Measurements from ENCODE around the gene SUPT20HL1.
"Not testable (repeated sequence)": the region's sequence is repeated elsewhere in the genome, so short reads cannot be mapped to it uniquely, and the experiment has no call there.

The SUPT20HL1 gene

GRCh38 chrX:24339911-24340310 lies 20.5 kb upstream of the SUPT20HL1 start:
- no peaks in the 10 kb centered on the region for H3K4me1 ChIP-seq (ENCODE audit: insufficient read depth, low read length)
- no peak overlapping the region for H2AFZ ChIP-seq (ENCODE audit: low read depth, low read length)
- H3K4me3 ChIP-seq (ENCODE audit: low read length), result no peak overlapping the region
- no peaks in the 10 kb centered on the region for H3K36me3 ChIP-seq (ENCODE audit: insufficient read depth, low read length)
- no peaks in the 10 kb centered on the region for H3K9me3 ChIP-seq (ENCODE audit: low read length)
- peaks cover 3% of the 10 kb centered on the region for H3K27me3 ChIP-seq (ENCODE audit: insufficient read depth, low read length)

GRCh38 chrX:24340501-24340900 lies 19.9 kb upstream of the SUPT20HL1 start:
- H3K27me3 ChIP-seq (ENCODE audit: insufficient read depth, low read length), result peaks cover 6% of the 10 kb centered on the region
- no peaks in the 10 kb centered on the region for H3K4me1 ChIP-seq (ENCODE audit: insufficient read depth, low read length)
- H2AFZ ChIP-seq (ENCODE audit: low read depth, low read length), result no peak overlapping the region
- H3K4me3 ChIP-seq (ENCODE audit: low read length), result no peak overlapping the region
- H3K9me3 ChIP-seq (ENCODE audit: low read length), result no peaks in the 10 kb centered on the region
- no peaks in the 10 kb centered on the region for H3K36me3 ChIP-seq (ENCODE audit: insufficient read depth, low read length)

- Histone ChIP-seq H3K27me3 (ENCODE audit: insufficient read depth, low read length) (peaks cover 9% of the 10 kb centered on the region), H3K4me3 (ENCODE audit: low read length) (no peak overlapping the region), H3K4me1 (ENCODE audit: insufficient read depth, low read length) (no peaks in the 10 kb centered on the region), H3K36me3 (ENCODE audit: insufficient read depth, low read length) (no peaks in the 10 kb centered on the region), H3K9me3 (ENCODE audit: low read length) (no peaks in the 10 kb centered on the region), H2AFZ (ENCODE audit: low read depth, low read length) (no peak overlapping the region)
These were observed 18.6 kb upstream of the SUPT20HL1 start for GRCh38 chrX:24341795-24342194.

GRCh38 chrX:24343719-24344118 lies 16.7 kb upstream of the SUPT20HL1 start:
- Histone ChIP-seq H3K36me3 (ENCODE audit: insufficient read depth, low read length) (no peaks in the 10 kb centered on the region), H3K4me1 (ENCODE audit: insufficient read depth, low read length) (no peaks in the 10 kb centered on the region), H3K9me3 (ENCODE audit: low read length) (no peaks in the 10 kb centered on the region), H3K4me3 (ENCODE audit: low read length) (no peak overlapping the region), H3K27me3 (ENCODE audit: insufficient read depth, low read length) (peaks cover 9% of the 10 kb centered on the region), H2AFZ (ENCODE audit: low read depth, low read length) (no peak overlapping the region)

GRCh38 chrX:24347881-24348280 lies 12.6 kb upstream of the SUPT20HL1 start:
- no peaks in the 10 kb centered on the region for H3K9me3 ChIP-seq (ENCODE audit: low read length)
- H3K27me3 ChIP-seq (ENCODE audit: insufficient read depth, low read length), result peaks cover 9% of the 10 kb centered on the region

GRCh38 chrX:24350217-24350616 lies 10.2 kb upstream of the SUPT20HL1 start:
- Histone ChIP-seq H3K4me3 (ENCODE audit: low read length) (no peak overlapping the region), H3K4me1 (ENCODE audit: insufficient read depth, low read length) (no peaks in the 10 kb centered on the region), H3K36me3 (ENCODE audit: insufficient read depth, low read length) (no peaks in the 10 kb centered on the region), H3K9me3 (ENCODE audit: low read length) (no peaks in the 10 kb centered on the region), H2AFZ (ENCODE audit: low read depth, low read length) (no peak overlapping the region), H3K27me3 (ENCODE audit: insufficient read depth, low read length) (peaks cover 6% of the 10 kb centered on the region)

More at GRCh38 chrX:24347881-24348280, 12.6 kb upstream of the SUPT20HL1 start:
- no peak overlapping the region for H2AFZ ChIP-seq (ENCODE audit: low read depth, low read length)
- no peaks in the 10 kb centered on the region for H3K4me1 ChIP-seq (ENCODE audit: insufficient read depth, low read length)
- H3K36me3 ChIP-seq (ENCODE audit: insufficient read depth, low read length), result no peaks in the 10 kb centered on the region
- H3K4me3 ChIP-seq (ENCODE audit: low read length), result no peak overlapping the region

GRCh38 chrX:24355095-24355494 lies 5.3 kb upstream of the SUPT20HL1 start:
- Histone ChIP-seq H3K4me3 (ENCODE audit: low read length) (no peak overlapping the region), H3K4me1 (ENCODE audit: insufficient read depth, low read length) (no peaks in the 10 kb centered on the region), H3K36me3 (ENCODE audit: insufficient read depth, low read length) (no peaks in the 10 kb centered on the region), H2AFZ (ENCODE audit: low read depth, low read length) (no peak overlapping the region), H3K9me3 (ENCODE audit: low read length) (no peaks in the 10 kb centered on the region), H3K27me3 (ENCODE audit: insufficient read depth, low read length) (no peaks in the 10 kb centered on the region)

GRCh38 chrX:24357106-24357505 lies 3.3 kb upstream of the SUPT20HL1 start:
- Histone ChIP-seq H3K4me3 (ENCODE audit: low read length) (no peak overlapping the region), H3K36me3 (ENCODE audit: insufficient read depth, low read length) (no peaks in the 10 kb centered on the region), H3K9me3 (ENCODE audit: low read length) (no peaks in the 10 kb centered on the region), H2AFZ (ENCODE audit: low read depth, low read length) (no peak overlapping the region), H3K27me3 (ENCODE audit: insufficient read depth, low read length) (no peaks in the 10 kb centered on the region), H3K4me1 (ENCODE audit: insufficient read depth, low read length) (no peaks in the 10 kb centered on the region)

GRCh38 chrX:24362089-24362745 lies 1.8 kb downstream of the SUPT20HL1 start:
- H2AFZ ChIP-seq (ENCODE audit: low read depth, low read length); H3K27me3 ChIP-seq (ENCODE audit: insufficient read depth, low read length); H3K9me3 ChIP-seq (ENCODE audit: low read length); H3K4me1 ChIP-seq (ENCODE audit: insufficient read depth, low read length); H3K4me3 ChIP-seq (ENCODE audit: low read length); H3K36me3 ChIP-seq (ENCODE audit: insufficient read depth, low read length): not testable (repeated sequence)

GRCh38 chrX:24363432-24364181 lies 3.2 kb downstream of the SUPT20HL1 start:
- not testable (repeated sequence) for H3K4me1 ChIP-seq (ENCODE audit: insufficient read depth, low read length); H3K27me3 ChIP-seq (ENCODE audit: insufficient read depth, low read length); H3K9me3 ChIP-seq (ENCODE audit: low read length); H3K36me3 ChIP-seq (ENCODE audit: insufficient read depth, low read length); H2AFZ ChIP-seq (ENCODE audit: low read depth, low read length); H3K4me3 ChIP-seq (ENCODE audit: low read length)

GRCh38 chrX:24364326-24364725 lies 3.9 kb downstream of the SUPT20HL1 start:
- no peak overlapping the region for H2AFZ ChIP-seq (ENCODE audit: low read depth, low read length)
- H3K36me3 ChIP-seq (ENCODE audit: insufficient read depth, low read length), result no peaks in the 10 kb centered on the region
- no peak overlapping the region for H3K4me3 ChIP-seq (ENCODE audit: low read length)
- H3K4me1 ChIP-seq (ENCODE audit: insufficient read depth, low read length), result no peaks in the 10 kb centered on the region
- peaks cover 2% of the 10 kb centered on the region for H3K27me3 ChIP-seq (ENCODE audit: insufficient read depth, low read length)
- no peaks in the 10 kb centered on the region for H3K9me3 ChIP-seq (ENCODE audit: low read length)

GRCh38 chrX:24364851-24365538 lies 4.6 kb downstream of the SUPT20HL1 start:
- H3K27me3 ChIP-seq (ENCODE audit: insufficient read depth, low read length), result peaks cover 2% of the 10 kb centered on the region
- H2AFZ ChIP-seq (ENCODE audit: low read depth, low read length), result no peak overlapping the region
- H3K9me3 ChIP-seq (ENCODE audit: low read length), result no peaks in the 10 kb centered on the region
- H3K4me1 ChIP-seq (ENCODE audit: insufficient read depth, low read length), result no peaks in the 10 kb centered on the region
- no peak overlapping the region for H3K4me3 ChIP-seq (ENCODE audit: low read length)
- H3K36me3 ChIP-seq (ENCODE audit: insufficient read depth, low read length), result no peaks in the 10 kb centered on the region

- not testable (repeated sequence) for H3K4me1 ChIP-seq (ENCODE audit: insufficient read depth, low read length); H3K4me3 ChIP-seq (ENCODE audit: low read length); H3K36me3 ChIP-seq (ENCODE audit: insufficient read depth, low read length); H3K9me3 ChIP-seq (ENCODE audit: low read length); H2AFZ ChIP-seq (ENCODE audit: low read depth, low read length)
- H3K27me3 ChIP-seq (ENCODE audit: insufficient read depth, low read length), result peaks cover 11% of the 10 kb centered on the region
These were observed 6.4 kb downstream of the SUPT20HL1 start for GRCh38 chrX:24366762-24367400.
